HG03342 (cell line): ENCODE results near the gene MYL5.
"Not testable (repeated sequence)": the region's sequence is repeated elsewhere in the genome, so short reads cannot be mapped to it uniquely, and the experiment has no call there.

Experiments
- ATAC-seq: cut with Tn5 transposase; IDR thresholded peaks from one replicate; pipeline ENCODE4 v1.9.1; 2021; ENCODE audit warnings: mild to moderate bottlenecking, moderate library complexity; ENCODE audit not compliant: unreplicated experiment

The MYL5 gene

DNA sequence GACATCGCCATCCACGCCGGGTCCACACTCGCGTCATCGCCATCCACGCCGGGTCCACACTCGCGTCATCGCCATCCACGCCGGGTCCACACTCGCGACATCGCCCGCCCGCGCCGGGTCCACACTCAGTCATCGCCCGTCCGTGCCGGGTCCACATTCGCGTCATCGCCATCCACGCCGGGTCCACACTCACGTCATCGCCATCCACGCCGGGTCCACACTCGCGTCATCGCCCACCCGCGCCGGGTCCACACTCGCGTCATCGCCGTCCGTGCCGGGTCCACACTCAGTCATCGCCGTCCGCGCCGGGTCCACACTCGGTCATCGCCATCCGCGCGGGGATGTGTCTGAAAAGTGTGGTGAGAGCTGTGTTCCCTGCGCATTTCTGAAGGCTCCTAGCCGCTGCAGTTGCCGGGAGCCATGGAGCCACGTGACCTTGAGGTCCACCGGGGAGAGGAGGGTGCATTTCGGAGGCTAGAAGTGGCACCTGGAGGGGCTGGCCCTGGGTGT is 48.6 kb downstream of the MYL5 start:
- no peak for ATAC-seq

DNA sequence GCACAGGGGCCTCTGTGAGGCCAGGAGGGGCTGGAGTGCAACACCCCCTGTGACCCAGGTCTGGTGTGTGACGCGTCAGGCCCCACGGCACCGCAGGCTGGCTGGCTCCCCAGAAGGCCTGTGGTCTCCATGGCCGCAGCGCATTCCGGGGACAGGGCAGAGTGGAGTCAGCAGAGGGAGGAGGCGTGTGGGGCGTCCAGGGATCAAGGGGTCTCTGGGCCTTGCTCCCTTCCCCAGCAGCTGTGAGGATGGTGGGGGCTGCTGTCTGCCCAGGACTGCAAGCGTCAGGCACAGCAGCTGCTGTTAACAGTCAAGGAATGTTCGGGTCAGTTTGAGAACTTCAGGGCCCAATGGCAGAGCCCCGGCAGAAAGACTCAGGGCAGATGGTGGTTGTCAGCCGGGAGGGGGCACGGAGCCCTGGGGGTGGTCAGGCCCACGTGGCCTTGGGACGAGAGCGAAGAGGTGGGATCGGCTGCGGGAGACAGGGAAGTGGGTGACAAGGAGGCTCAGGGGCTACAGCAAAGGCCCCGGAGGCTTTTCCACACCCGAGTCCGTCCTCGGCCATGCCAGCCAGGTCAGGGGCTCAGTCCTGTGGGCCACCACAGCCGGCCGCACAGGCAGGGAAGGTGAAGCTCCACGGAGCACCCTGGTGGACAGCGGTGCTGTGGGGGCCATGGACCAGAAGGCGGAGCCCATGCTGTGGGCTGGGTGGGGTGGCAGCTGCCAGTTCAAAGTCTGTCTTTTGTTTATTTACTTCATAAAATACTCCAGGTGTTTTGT is 49.6 kb downstream of the MYL5 start:
- ATAC-seq = no peak

DNA sequence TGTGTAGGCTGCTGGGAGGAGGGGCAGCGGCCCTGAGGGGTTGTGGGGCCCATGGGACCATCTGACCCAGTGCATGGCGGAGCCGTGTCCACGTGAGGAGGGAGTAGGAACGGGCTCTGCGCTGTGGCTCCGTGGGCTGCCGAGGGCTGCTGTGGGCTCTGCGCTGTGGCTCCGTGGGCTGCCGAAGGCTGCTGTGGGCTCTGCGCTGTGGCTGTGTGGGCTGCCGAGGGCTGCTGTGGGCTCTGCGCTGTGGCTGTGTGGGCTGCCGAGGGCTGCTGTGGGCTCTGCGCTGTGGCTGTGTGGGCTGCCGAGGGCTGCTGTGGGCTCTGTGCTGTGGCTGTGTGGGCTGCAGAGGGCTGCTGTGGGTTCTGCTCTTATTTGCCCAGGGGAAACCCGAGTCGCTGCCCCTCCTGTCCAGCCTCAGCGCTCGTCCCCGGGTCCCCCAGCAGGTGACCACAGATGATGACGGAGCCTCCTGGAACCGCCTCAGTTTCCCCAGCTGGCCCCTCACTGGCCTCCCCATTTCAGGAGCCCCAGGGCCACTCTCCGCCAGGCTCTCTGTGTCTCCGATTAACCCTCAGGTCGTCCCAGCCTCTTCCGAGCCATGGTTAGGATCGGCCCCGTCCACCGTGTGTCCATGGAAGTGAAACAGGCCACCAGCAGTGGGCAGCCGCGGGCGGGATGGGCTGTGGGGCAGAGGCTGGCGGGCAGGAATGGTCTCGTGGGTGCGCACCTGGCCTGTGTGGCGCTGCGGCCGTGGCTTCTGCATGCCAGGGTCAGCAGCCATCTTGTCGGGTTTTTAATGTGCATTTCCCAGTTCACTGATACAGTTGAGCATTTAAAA is 51.3 kb downstream of the MYL5 start:
- no peak for ATAC-seq

DNA sequence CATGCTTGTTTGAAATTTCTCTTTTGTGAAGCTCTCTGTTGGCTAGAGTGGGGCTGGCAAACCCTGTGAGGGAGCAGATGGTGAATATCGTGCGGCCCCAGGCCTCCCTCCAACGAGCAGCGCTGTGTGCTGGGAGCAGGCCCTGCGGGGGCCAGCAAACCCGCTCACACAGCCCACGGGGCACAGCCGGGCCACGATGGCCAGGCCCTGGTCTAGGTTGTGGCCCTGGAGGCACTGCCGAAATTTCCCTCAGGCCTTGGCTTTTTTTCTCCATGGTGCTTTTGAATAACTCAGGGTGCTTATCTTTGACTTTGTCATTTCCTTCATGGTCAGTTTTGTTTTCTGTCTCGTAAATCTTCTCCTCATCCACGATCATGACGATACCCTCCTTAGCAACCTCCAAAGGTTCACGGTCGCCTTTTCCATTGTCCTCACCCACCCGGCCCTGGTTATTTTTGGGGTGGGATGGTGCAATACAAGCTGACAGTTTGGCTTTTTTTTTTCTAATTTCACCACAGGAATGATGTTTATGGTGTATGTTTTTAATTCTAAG is 52.0 kb downstream of the MYL5 start:
- ATAC-seq = no peak

DNA sequence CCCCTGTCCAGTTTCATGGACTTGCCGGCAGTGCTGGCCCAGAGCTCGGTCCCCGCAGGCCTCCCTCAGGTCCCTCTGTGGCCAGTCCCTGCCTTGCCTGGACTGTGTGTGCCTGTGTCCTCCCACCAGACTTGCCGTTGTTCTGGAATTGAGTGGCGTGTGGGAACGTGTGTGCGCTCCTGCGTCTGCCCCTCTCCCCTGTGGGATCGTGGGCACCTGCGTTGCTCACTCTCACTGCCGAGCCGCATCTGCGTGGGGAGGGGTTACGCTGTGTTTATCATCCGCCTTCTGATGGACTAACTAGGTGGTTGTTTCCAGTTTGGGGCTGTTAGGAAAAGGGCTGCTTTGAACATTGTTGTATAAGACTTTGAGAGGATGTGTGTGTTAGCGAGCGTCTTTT is 52.5 kb downstream of the MYL5 start:
- ATAC-seq = no peak

DNA sequence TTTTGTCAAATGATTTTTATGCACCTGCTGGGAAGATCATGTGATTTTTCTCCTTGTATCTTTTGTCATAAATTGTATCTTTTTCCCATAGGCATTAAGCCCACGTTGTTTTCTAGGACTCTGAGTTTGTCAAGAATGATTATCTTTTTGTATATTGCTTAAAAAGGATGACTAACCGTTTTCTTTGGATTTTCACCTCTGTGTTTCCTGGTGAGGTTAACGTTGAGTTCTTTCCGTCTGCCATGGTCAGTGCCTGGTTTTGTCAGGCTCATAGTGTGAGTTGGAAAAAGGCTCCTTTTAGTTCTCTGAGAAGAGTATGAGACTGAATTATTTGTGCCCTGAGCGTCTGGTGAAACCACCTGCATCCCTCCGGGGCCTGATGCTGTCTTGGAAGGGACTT is 53.2 kb downstream of the MYL5 start:
- no peak for ATAC-seq

DNA sequence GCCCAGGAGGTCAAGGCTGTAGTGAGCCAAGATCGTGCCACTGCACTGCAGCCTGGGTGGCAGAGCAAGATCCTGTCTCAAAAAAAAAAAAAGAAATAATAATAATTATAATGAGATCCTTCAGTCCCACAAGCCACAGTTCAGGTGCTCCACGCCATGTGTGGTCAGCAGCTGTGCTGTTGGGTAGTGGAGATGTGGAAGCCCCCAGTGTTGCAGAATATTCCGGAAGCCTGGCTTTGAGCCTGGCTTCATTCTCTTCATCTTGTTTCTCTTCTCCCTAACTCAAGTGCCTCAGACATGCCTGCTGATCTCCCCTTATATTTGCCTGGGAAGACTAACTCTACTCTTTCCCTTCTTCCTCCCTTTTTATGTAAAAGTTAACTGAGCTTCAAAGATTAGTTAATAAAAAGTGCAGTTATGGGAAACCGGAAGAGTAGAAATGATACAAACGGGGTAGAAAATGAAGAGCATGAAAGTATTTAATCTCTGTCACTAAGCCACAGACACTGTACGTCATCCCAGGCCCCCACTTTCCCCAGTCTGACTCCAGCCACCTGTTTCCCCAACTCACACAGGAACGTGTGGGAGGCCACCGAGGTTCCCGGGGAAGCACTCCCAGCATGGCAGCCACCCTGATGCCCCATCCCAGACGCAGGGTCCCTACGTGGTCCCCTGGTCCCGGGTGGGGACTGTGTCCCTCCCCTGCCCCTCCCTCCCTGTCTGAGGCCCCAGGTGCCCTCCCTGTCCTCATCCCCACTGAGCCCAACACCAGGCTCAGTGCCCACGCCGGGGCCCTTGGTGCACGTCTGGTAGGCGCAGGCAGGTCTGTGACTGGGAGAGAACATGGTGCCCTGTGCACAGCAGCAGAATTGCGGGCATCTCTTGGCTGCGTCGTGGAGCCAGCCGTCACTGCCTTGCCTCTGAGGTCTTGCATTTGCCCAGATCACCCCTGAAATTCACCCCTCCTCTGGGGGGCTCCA is 55.3 kb downstream of the MYL5 start:
- no peak for ATAC-seq

DNA sequence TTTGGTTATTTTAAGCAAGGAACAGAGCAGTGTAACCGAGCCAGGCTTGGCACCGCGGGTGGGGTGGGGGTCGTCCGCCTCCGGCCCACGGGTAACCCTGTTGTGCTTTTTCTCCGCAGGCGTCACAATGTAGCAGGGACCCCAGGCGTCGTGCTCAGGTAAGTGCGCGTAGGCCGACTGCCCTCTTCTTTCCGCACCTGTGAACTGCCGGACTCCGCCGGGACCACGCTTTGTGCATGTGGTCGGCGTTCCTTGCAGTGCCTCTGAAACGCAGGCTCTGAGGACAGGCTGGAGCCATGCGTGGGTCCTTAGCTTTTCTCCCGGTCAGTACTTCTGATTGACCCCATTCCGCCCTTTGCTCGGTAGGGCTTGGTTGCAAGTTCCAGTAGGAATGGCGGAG is 56.2 kb downstream of the MYL5 start:
- ATAC-seq = no peak

DNA sequence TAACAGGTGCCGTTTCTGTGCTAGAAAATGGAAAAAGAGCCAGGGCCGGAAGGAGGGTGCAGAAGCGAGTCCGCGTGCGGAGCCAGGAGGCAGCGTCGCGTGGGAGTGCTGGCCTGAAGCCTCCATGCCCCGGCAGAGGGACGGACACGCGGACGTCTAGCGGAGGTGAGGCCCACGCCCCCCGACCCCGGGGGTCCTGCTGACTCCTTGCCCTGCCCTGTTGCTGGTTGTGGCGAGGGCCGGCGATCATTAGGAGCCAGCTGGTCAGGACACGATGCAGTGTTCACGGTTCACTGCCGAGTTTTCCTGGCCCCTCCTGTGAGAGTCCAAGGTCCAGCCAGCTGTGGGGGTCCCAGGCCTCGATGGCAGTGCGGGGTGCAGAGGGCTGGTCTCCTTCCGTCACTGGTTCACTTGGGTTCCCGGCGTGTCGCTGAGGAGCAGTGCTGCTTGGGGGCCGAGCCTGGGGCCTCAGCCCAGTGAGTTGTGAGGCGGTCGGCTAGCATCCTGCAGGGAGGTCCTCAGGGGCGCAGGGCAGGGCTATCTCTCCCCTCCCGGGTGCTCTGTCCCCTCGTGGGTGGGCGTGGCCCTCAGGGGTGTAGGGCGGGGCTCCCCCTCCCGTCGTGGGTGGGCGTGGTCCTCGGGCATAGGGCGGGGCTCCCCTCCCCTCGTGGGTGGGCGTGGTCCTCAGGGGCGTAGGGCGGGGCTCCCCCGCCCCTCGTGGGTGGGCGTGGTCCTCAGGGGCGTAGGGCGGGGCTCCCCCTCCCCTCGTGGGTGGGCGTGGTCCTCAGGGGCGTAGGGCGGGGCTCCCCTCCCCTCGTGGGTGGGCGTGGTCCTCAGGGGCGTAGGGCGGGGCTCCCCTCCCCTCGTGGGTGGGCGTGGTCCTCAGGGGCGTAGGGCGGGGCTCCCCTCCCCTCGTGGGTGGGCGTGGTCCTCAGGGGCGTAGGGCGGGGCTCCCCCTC is 56.9 kb downstream of the MYL5 start:
- ATAC-seq = not testable (repeated sequence)
